Neural crest cell (in vitro differentiated cells): ENCODE results near the gene CBR1. TPM values are rescaled to one million over a fixed set of nuclear protein-coding genes. Genes with fewer than 3 reads are reported as not detected.

Experiments
- DNase-seq: peaks from one replicate; pipeline ENCODE4 v3.0.0; 2021; ENCODE audit warnings: low read depth, mixed read lengths, low spot score
- H3K27ac Mint-ChIP-seq: one replicate; pipeline ENCODE4 v1.8.0; 2021; ENCODE audit warnings: mild to moderate bottlenecking, mixed read lengths; ENCODE audit not compliant: unreplicated experiment
- H3K27me3 Mint-ChIP-seq: 2 replicates; pipeline ENCODE4 v1.8.0; 2021; ENCODE audit warnings: low read depth, mild to moderate bottlenecking, mixed read lengths
- H3K36me3 Mint-ChIP-seq: 2 replicates; pipeline ENCODE4 v1.8.0; 2021; ENCODE audit warnings: low read depth, mild to moderate bottlenecking, mixed read lengths
- H3K4me1 Mint-ChIP-seq: 2 replicates; pipeline ENCODE4 v1.8.0; 2021; ENCODE audit warnings: mixed read lengths
- H3K4me3 Mint-ChIP-seq: one replicate; pipeline ENCODE4 v1.8.0; 2021; ENCODE audit warnings: mild to moderate bottlenecking, mixed read lengths
- H3K9me3 Mint-ChIP-seq: 2 replicates; pipeline ENCODE4 v1.8.0; 2021; ENCODE audit warnings: mixed read lengths
- CTCF ChIP-seq: fragments of 200-600 bp; sonication (generic); conservative IDR thresholded peaks from 2 replicates; pipeline ENCODE4 v1.5.0; 2021; ENCODE audit warnings: antibody characterized with exemption, mild to moderate bottlenecking
- total RNA-seq: library from RNA; stranded (reverse); gene quantifications from 2 replicates; pipeline ENCODE4 v1.2.1, GENCODE V29; 2021

Gene CBR1
- total RNA-seq, 1 donor from 2014 or later: 2.1 TPM

GRCh38 chr21:36076878-36077655 is 7.2 kb downstream of the CBR1 start:
- Mint-ChIP-seq H3K9me3 (no peaks in the 10 kb centered on the region), H3K27ac (no peak overlapping the region), H3K27me3 (peaks cover 3% of the 10 kb centered on the region), H3K36me3 (no peaks in the 10 kb centered on the region), H3K4me3 (no peak overlapping the region), H3K4me1 (peaks cover 10% of the 10 kb centered on the region)
- DNase-seq: no peak
- TF ChIP-seq CTCF: no peak

GRCh38 chr21:36077758-36078157 is 7.9 kb downstream of the CBR1 start:
- no peak for TF ChIP-seq CTCF
- Mint-ChIP-seq H3K4me3 (no peak overlapping the region), H3K27me3 (peaks cover 3% of the 10 kb centered on the region), H3K27ac (no peak overlapping the region), H3K9me3 (no peaks in the 10 kb centered on the region), H3K36me3 (no peaks in the 10 kb centered on the region), H3K4me1 (peaks cover 10% of the 10 kb centered on the region)
- DNase-seq: no peak

GRCh38 chr21:36079010-36079649 is 9.3 kb downstream of the CBR1 start:
- no peaks in the 10 kb centered on the region for H3K9me3 Mint-ChIP-seq
- no peak for TF ChIP-seq CTCF
- peaks cover 3% of the 10 kb centered on the region for H3K27me3 Mint-ChIP-seq
- peaks cover 10% of the 10 kb centered on the region for H3K4me1 Mint-ChIP-seq
- H3K27ac Mint-ChIP-seq: no peak overlapping the region
- H3K4me3 Mint-ChIP-seq: no peak overlapping the region
- H3K36me3 Mint-ChIP-seq: no peaks in the 10 kb centered on the region
- no peak for DNase-seq

GRCh38 chr21:36079671-36080070 is 9.8 kb downstream of the CBR1 start:
- Mint-ChIP-seq H3K36me3 (no peaks in the 10 kb centered on the region), H3K27ac (no peak overlapping the region), H3K9me3 (no peaks in the 10 kb centered on the region), H3K4me3 (no peak overlapping the region), H3K27me3 (peaks cover 3% of the 10 kb centered on the region), H3K4me1 (peaks cover 10% of the 10 kb centered on the region)
- no peak for DNase-seq
- TF ChIP-seq CTCF: no peak

- DNase-seq: no peak
- no peak overlapping the region for H3K4me3 Mint-ChIP-seq
- H3K27me3 Mint-ChIP-seq: peaks cover 3% of the 10 kb centered on the region
- H3K27ac Mint-ChIP-seq: no peak overlapping the region
- no peaks in the 10 kb centered on the region for H3K36me3 Mint-ChIP-seq
- TF ChIP-seq CTCF: no peak
- peaks cover 5% of the 10 kb centered on the region for H3K4me1 Mint-ChIP-seq
- no peaks in the 10 kb centered on the region for H3K9me3 Mint-ChIP-seq
Observed at GRCh38 chr21:36080386-36080785, 10.6 kb downstream of the CBR1 start.
